ENCODE measurements around the gene RHBG. TPM values are rescaled to one million over a fixed set of nuclear protein-coding genes. Genes with fewer than 3 reads are reported as not detected.

RHBG gene
- total and polyA plus RNA-seq, 2 experiments from 2014 or later = 1.2 to 1.6 TPM

- peaks cover 27% of the 10 kb centered on the region for H4K20me1 ChIP-seq (replicated peaks; ENCODE audit: insufficient read depth)
- TF ChIP-seq ZNF462 (CRISPR knock-in tag; IDR thresholded peaks at IDR 0.05) (no peak), CREB1 (CRISPR knock-in tag; IDR thresholded peaks at IDR 0.05; ENCODE audit: low read depth) (no peak), EZH2 (IDR thresholded peaks at IDR 0.05; ENCODE audit: low read depth, unreplicated experiment) (no peak), CTCF (conservative IDR thresholded peaks at IDR 0.05; ENCODE audit: low read depth in 2 of 2) (no peak), REST (IDR thresholded peaks at IDR 0.05; ENCODE audit: unreplicated experiment) (no peak), JUNB (IDR thresholded peaks at IDR 0.05; ENCODE audit: unreplicated experiment) (no peak), ZNF331 (CRISPR knock-in tag; IDR thresholded peaks at IDR 0.05; ENCODE audit: low read depth) (no peak)
Observed at GRCh38 chr1:156430303-156430702, 61.3 kb downstream of the RHBG start.

More at GRCh38 chr1:156430303-156430702, 61.3 kb downstream of the RHBG start:
- peak overlapping the region; percentile 48 for H3K4me3 ChIP-seq
- peaks cover 48% of the 10 kb centered on the region for H3K4me1 Mint-ChIP-seq
- peaks cover 50% of the 10 kb centered on the region for H3K4me1 ChIP-seq (ENCODE audit: insufficient read depth)
- H3K4me3 Mint-ChIP-seq = peak overlapping the region; percentile 60
- peaks cover 100% of the 10 kb centered on the region for H3K27me3 ChIP-seq (ENCODE audit: insufficient read depth)
- no peak overlapping the region for H2AFZ ChIP-seq
- 0 out of 3 replicates have a peak, but pooled peaks cover 3% of the 10 kb centered on the region for H3K9me3 Mint-ChIP-seq
- peaks cover 33% of the 10 kb centered on the region for H3F3A ChIP-seq (replicated peaks; ENCODE audit: low read depth)
- no peak overlapping the region for H3K27ac Mint-ChIP-seq
- ATAC-seq (peak; percentile 50), DNase-seq (ENCODE audit: low spot score) (peak; percentile 82)
- H3K27ac ChIP-seq (ENCODE audit: low read depth) = no peak overlapping the region
- H3K36me3 Mint-ChIP-seq (ENCODE audit: low read depth) = no peaks in the 10 kb centered on the region
- no peaks in the 10 kb centered on the region for H3K9me2 ChIP-seq (ENCODE audit: insufficient read depth)
- peaks cover 92% of the 10 kb centered on the region for H3K27me3 Mint-ChIP-seq (ENCODE audit: insufficient read depth, low read depth, poor library complexity)
- peak overlapping the region; percentile 72 for H3K4me2 ChIP-seq
- no peaks in the 10 kb centered on the region for H3K79me2 ChIP-seq (replicated peaks; ENCODE audit: insufficient read depth)
- no peaks in the 10 kb centered on the region; the same call in 1 of the 2 replicates for H3K36me3 ChIP-seq (ENCODE audit: insufficient read depth)

Measured in GM23338 (cell line).